ENCODE data around the gene CENPM.

- TF ChIP-seq CTCF (IDR thresholded peaks at IDR 0.05; ENCODE audit: insufficient read depth, low read length, poor library complexity, severe bottlenecking) (no peak), EZH2phosphoT487 (conservative IDR thresholded peaks at IDR 0.05; ENCODE audit: low read length) (no peak)
Observed at GRCh38 chr22:41943661-41944209, 3.2 kb downstream of the CENPM start.

Measured in SU-DHL-6 (cell line).